Naive thymus-derived CD8-positive, alpha-beta T cell (primary cell): ENCODE results near the gene WSB1. TPM values are rescaled to one million over a fixed set of nuclear protein-coding genes. Genes with fewer than 3 reads are reported as not detected.
A peak's percentile ranks its signal among the peaks of the same experiment; 100 is the strongest.

Source experiments
- ATAC-seq, 2 donors: fragments of 150-1000 bp; cut with Tn5 transposase in 1 of 2; sonication (Bioruptor Pico), chemical (Tn5 transposase) in 1 of 2; 1 replicate in 1 of 2; 2 replicates in 1 of 2; pipeline ENCODE4 v1.10.0; 2021; ENCODE audit warnings: mild to moderate bottlenecking in 2 of 2, moderate library complexity in 2 of 2
- POLR2A ChIA-PET: fragments of 350-600 bp; sonication (Branson Sonifier 250); formaldehyde crosslinking; loops from one replicate; lab custom pipeline; 2021; ENCODE audit warnings: antibody characterized with exemption; lab: Charles Lee
- DNase-seq, 10 donors: peaks; one replicate each; pipeline versions ENCODE4 v3.0.0 to v3.0.0-alpha.2; 2020 to 2022
- H3K27ac Mint-ChIP-seq, 10 donors: one replicate each; pipeline ENCODE4 v1.8.0; 2020 to 2022; ENCODE audit warnings: mild to moderate bottlenecking in 10 of 10, mixed read lengths in 10 of 10, moderate library complexity in 4 of 10, inconsistent platforms in 1 of 10
- H3K27me3 Mint-ChIP-seq, 5 donors: one replicate each; pipeline ENCODE4 v1.8.0; 2021 to 2022; ENCODE audit warnings: mixed read lengths in 5 of 5
- H3K36me3 Mint-ChIP-seq, 3 donors: one replicate each; pipeline ENCODE4 v1.8.0; 2020 to 2022; ENCODE audit warnings: mixed read lengths in 3 of 3, mild to moderate bottlenecking in 2 of 3, inconsistent platforms in 1 of 3
- H3K4me1 Mint-ChIP-seq, 4 donors: one replicate each; pipeline ENCODE4 v1.8.0; 2021 to 2022; ENCODE audit warnings: mixed read lengths in 4 of 4
- H3K4me3 Mint-ChIP-seq, 10 donors: one replicate each; pipeline ENCODE4 v1.8.0; 2020 to 2022; ENCODE audit warnings: mild to moderate bottlenecking in 10 of 10, mixed read lengths in 10 of 10, moderate library complexity in 6 of 10, inconsistent platforms in 1 of 10
- H3K9me3 Mint-ChIP-seq, 9 donors: one replicate each; pipeline ENCODE4 v1.8.0; 2020 to 2022; ENCODE audit warnings: mixed read lengths in 9 of 9, mild to moderate bottlenecking in 3 of 9, inconsistent platforms in 1 of 9, moderate library complexity in 1 of 9
- microRNA-seq: library from miRNA; unstranded; fragments of <30 nt; microRNA quantifications from one replicate; pipeline ENCODE4 v1.2.0, GENCODE V29; 2022; ENCODE audit warnings: borderline microRNAs expressed
- polyA plus RNA-seq, 3 donors: library from polyadenylated mRNA; unstranded; fragments of 300-500 nt; fragmentation: Illumina TruSeq; gene quantifications; one replicate each; pipeline ENCODE4 v1.2.3, GENCODE V29; 2021
- total RNA-seq, 8 experiments: library from RNA in 2 of 8; stranded (reverse) in 2 of 8; gene quantifications; one replicate each; pipeline ENCODE4 v1.2.3 and lab custom pipeline; 2021 to 2026

The WSB1 gene
- total and polyA plus RNA-seq, 5 experiments from 2014 or later: 128 to 186 (median 154) TPM

- DNase-seq (no peak), ATAC-seq (no peak)
- Mint-ChIP-seq H3K27ac (peak overlapping the region in 1 of 10 donors; percentile 74), H3K4me1 (peaks cover 2 to 23% (median 16%) of the 10 kb centered on the region in 4 donors), H3K9me3 (no peaks in the 10 kb centered on the region), H3K27me3 (peaks cover 0 to 1% (median 0%) of the 10 kb centered on the region in 5 donors), H3K36me3 (no peaks in the 10 kb centered on the region), H3K4me3 (no peak overlapping the region)
- POLR2A ChIA-PET: no interaction called here
Measured at GRCh38 chr17:27357236-27357635, 63.3 kb downstream of the WSB1 start.

GRCh38 chr17:27360507-27360906 lies 66.6 kb downstream of the WSB1 start:
- POLR2A ChIA-PET: no interaction called here
- Mint-ChIP-seq H3K27me3 (peaks cover 0 to 3% (median 0%) of the 10 kb centered on the region in 5 donors), H3K27ac (no peak overlapping the region), H3K4me3 (no peak overlapping the region), H3K4me1 (no peaks in the 10 kb centered on the region), H3K36me3 (no peaks in the 10 kb centered on the region), H3K9me3 (no peaks in the 10 kb centered on the region)
- DNase-seq (no peak), ATAC-seq (no peak)

GRCh38 chr17:27361695-27362094 lies 67.8 kb downstream of the WSB1 start:
- DNase-seq (no peak), ATAC-seq (no peak)
- Mint-ChIP-seq H3K27me3 (peaks cover 0 to 3% (median 0%) of the 10 kb centered on the region in 5 donors), H3K27ac (no peak overlapping the region), H3K36me3 (no peaks in the 10 kb centered on the region), H3K4me3 (no peak overlapping the region), H3K4me1 (no peaks in the 10 kb centered on the region), H3K9me3 (no peaks in the 10 kb centered on the region)
- POLR2A ChIA-PET: no interaction called here

- no peak overlapping the region for H3K27ac Mint-ChIP-seq
- no peaks in the 10 kb centered on the region for H3K4me1 Mint-ChIP-seq
- H3K27me3 Mint-ChIP-seq: peaks cover 0 to 3% (median 0%) of the 10 kb centered on the region in 5 donors
- POLR2A ChIA-PET: interaction anchor here (0.5 to 1.0 kb wide), 2 partner anchors 9 to 195 kb away, joined by 3 to 5 read pairs; no protein-coding TSS in a partner anchor
- no peaks in the 10 kb centered on the region for H3K36me3 Mint-ChIP-seq
- no peak overlapping the region for H3K4me3 Mint-ChIP-seq
- ATAC-seq (no peak), DNase-seq (no peak)
- no peaks in the 10 kb centered on the region for H3K9me3 Mint-ChIP-seq
Measured at GRCh38 chr17:27362503-27362902, 68.6 kb downstream of the WSB1 start.

GRCh38 chr17:27362909-27363308 lies 69.0 kb downstream of the WSB1 start:
- Mint-ChIP-seq H3K4me1 (peaks cover 0 to 3% (median 0%) of the 10 kb centered on the region in 4 donors), H3K4me3 (no peak overlapping the region), H3K27ac (no peak overlapping the region), H3K9me3 (no peaks in the 10 kb centered on the region), H3K36me3 (no peaks in the 10 kb centered on the region), H3K27me3 (peaks cover 0 to 3% (median 0%) of the 10 kb centered on the region in 5 donors)
- ATAC-seq (no peak), DNase-seq (no peak)
- POLR2A ChIA-PET: interaction anchor here (0.5 to 1.0 kb wide), 2 partner anchors 9 to 195 kb away, joined by 3 to 5 read pairs; no protein-coding TSS in a partner anchor

GRCh38 chr17:27363326-27363725 lies 69.4 kb downstream of the WSB1 start:
- H3K36me3 Mint-ChIP-seq: no peaks in the 10 kb centered on the region
- H3K27me3 Mint-ChIP-seq: peaks cover 0 to 3% (median 0%) of the 10 kb centered on the region in 5 donors
- DNase-seq (no peak), ATAC-seq (no peak)
- H3K4me1 Mint-ChIP-seq: peaks cover 0 to 4% (median 0%) of the 10 kb centered on the region in 4 donors
- H3K27ac Mint-ChIP-seq: no peak overlapping the region
- POLR2A ChIA-PET: interaction anchor here (1.0 kb wide), 1 partner anchor 9 kb away, joined by 3 read pairs; no protein-coding TSS in a partner anchor
- H3K9me3 Mint-ChIP-seq: no peaks in the 10 kb centered on the region
- H3K4me3 Mint-ChIP-seq: no peak overlapping the region

Small RNA genes within 50 kb of the gene (microRNA-seq; reads per million reads assigned to microRNA genes)
- not detected for gene MIR4522

Other genes starting within 250 kb of the WSB1 start
- gene KSR1, start 162.3 kb downstream of the WSB1 start, total RNA-seq: 10 to 100 TPM; 24.2 to 25.4 TPM
- 1 to 10 TPM in 1 of 3 donors, under 1 TPM in 2; 0.73 to 2.0 (median 0.91) TPM for gene KSR1, start 162.3 kb downstream of the WSB1 start, polyA plus RNA-seq